Keratinocyte (primary cell): ENCODE measurements around the gene ADAMTS17. TPM values are rescaled to one million over a fixed set of nuclear protein-coding genes. Genes with fewer than 3 reads are reported as not detected.

Experiments
- DNase-seq: peaks from one replicate; pipeline ENCODE4 v3.0.0-alpha.2; 2011; ENCODE audit warnings: low read depth, missing footprints, low spot score
- FAIRE-seq: peaks from 2 replicates; lab custom pipeline; 2011; peaks lifted over from hg19 to GRCh38; lab: Jason Lieb, UNC
- H2AFZ ChIP-seq: 2 replicates; pipeline ENCODE4 v1.6.0; 2012; ENCODE audit warnings: low read length, control low read depth, inconsistent platforms; ENCODE audit not compliant: control insufficient read depth
- H3K27ac ChIP-seq: 2 replicates; pipeline ENCODE4 v1.5.1; 2011; ENCODE audit warnings: low read length; ENCODE audit not compliant: control insufficient read depth, insufficient read depth
- H3K27me3 ChIP-seq: 3 replicates; pipeline ENCODE4 v1.6.0; 2011; ENCODE audit warnings: low read length; ENCODE audit not compliant: control insufficient read depth, insufficient read depth; ENCODE audit errors: extremely low read depth
- H3K36me3 ChIP-seq, 2 experiments: 2 replicates in 1 of 2; 3 replicates in 1 of 2; pipeline ENCODE4 v1.5.1; 2011; ENCODE audit warnings: low read length in 2 of 2, mild to moderate bottlenecking in 1 of 2; ENCODE audit not compliant: control insufficient read depth in 2 of 2, insufficient read depth in 2 of 2; ENCODE audit errors: extremely low read depth in 1 of 2
- H3K4me1 ChIP-seq: 3 replicates; pipeline ENCODE4 v1.5.1; 2011; ENCODE audit warnings: low read length; ENCODE audit not compliant: control insufficient read depth, insufficient read depth; ENCODE audit errors: extremely low read depth
- H3K4me2 ChIP-seq: 3 replicates; pipeline ENCODE4 v1.6.0; 2011; ENCODE audit warnings: low read depth, low read length; ENCODE audit not compliant: control insufficient read depth, insufficient read depth; ENCODE audit errors: extremely low read depth
- H3K4me3 ChIP-seq, 3 experiments: fragments of 200-600 bp in 1 of 3; sonication (generic) in 1 of 3; 2 replicates in 2 of 3; 3 replicates in 1 of 3; pipeline ENCODE4 v1.5.1; 2011 to 2016; ENCODE audit warnings: low read length in 3 of 3, mild to moderate bottlenecking in 3 of 3, control low read depth in 2 of 3, inconsistent platforms in 1 of 3, low read depth in 1 of 3, mixed read lengths in 1 of 3, mixed run types in 1 of 3, moderate library complexity in 1 of 3; ENCODE audit not compliant: control insufficient read depth in 2 of 3, insufficient read depth in 2 of 3; ENCODE audit errors: extremely low read depth in 1 of 3
- H3K79me2 ChIP-seq: 2 replicates; pipeline ENCODE4 v1.6.0; 2012; ENCODE audit warnings: low read length; ENCODE audit not compliant: control insufficient read depth, insufficient read depth
- H3K9ac ChIP-seq: 3 replicates; pipeline ENCODE4 v1.6.0; 2011; ENCODE audit warnings: low read length; ENCODE audit not compliant: control insufficient read depth, insufficient read depth; ENCODE audit errors: extremely low read depth
- H3K9me1 ChIP-seq: 3 replicates; pipeline ENCODE4 v1.6.0; 2011; ENCODE audit warnings: low read length; ENCODE audit not compliant: control insufficient read depth, insufficient read depth; ENCODE audit errors: extremely low read depth
- H3K9me3 ChIP-seq: 2 replicates; pipeline ENCODE4 v1.5.1; 2012; ENCODE audit warnings: low read depth, low read length; ENCODE audit not compliant: control insufficient read depth
- H4K20me1 ChIP-seq: 3 replicates; pipeline ENCODE4 v1.6.0; 2011; ENCODE audit warnings: low read length; ENCODE audit not compliant: control insufficient read depth, insufficient read depth; ENCODE audit errors: extremely low read depth
- EZH2 ChIP-seq: IDR thresholded peaks from one replicate; pipeline ENCODE4 v1.6.1; 2012; ENCODE audit warnings: inconsistent platforms, mild to moderate bottlenecking, low read length, moderate library complexity
- dilution Hi-C: fragments of 300-500 bp; cut with MboI; formaldehyde crosslinking; loops from one replicate; pipeline ENCODE4 v1.7.0; 2020; ENCODE audit warnings: low sequenced_read_pairs; ENCODE audit not compliant: extremely low pct_ligation_motif_present
- polyA plus RNA-seq, 5 experiments: library from polyadenylated mRNA; depleted of rRNA in 3 of 5; stranded (reverse) in 3 of 5; stranded (forward) in 1 of 5; unstranded in 1 of 5; fragments of >200 nt; gene quantifications; 1 replicate in 1 of 5; 2 replicates in 3 of 5; 3 replicates in 1 of 5; pipeline versions ENCODE4 v1.2.1 to v1.2.3, GENCODE V29; 2011 to 2012; ENCODE audit warnings: missing spikeins in 2 of 5, low read depth in 1 of 5, low replicate concordance in 1 of 5
- TF ChIP-seq, protein P1 (sequence below), 3 experiments: IDR thresholded peaks in 1 of 3; conservative IDR thresholded peaks in 1 of 3; optimal IDR thresholded peaks in 1 of 3; 2 replicates in 2 of 3; 3 replicates in 1 of 3; pipeline versions ENCODE3 to v1.5.1; 2011; ENCODE audit warnings: low read length in 3 of 3, mild to moderate bottlenecking in 3 of 3, moderate library complexity in 2 of 3, control low read depth in 1 of 3, inconsistent platforms in 1 of 3; ENCODE audit not compliant: insufficient read depth in 2 of 3; ENCODE audit errors: extremely low read depth in 1 of 3

Gene ADAMTS17
- polyA plus RNA-seq, 1 donor (not counting 4 experiments of a cell fraction or from before 2014, with no cell fraction given) = 0.18 TPM

GRCh38 chr15:99981839-99982658, 359.7 kb downstream of the ADAMTS17 start:
- no peak for TF ChIP-seq EZH2
- TF ChIP-seq, protein P1, sequence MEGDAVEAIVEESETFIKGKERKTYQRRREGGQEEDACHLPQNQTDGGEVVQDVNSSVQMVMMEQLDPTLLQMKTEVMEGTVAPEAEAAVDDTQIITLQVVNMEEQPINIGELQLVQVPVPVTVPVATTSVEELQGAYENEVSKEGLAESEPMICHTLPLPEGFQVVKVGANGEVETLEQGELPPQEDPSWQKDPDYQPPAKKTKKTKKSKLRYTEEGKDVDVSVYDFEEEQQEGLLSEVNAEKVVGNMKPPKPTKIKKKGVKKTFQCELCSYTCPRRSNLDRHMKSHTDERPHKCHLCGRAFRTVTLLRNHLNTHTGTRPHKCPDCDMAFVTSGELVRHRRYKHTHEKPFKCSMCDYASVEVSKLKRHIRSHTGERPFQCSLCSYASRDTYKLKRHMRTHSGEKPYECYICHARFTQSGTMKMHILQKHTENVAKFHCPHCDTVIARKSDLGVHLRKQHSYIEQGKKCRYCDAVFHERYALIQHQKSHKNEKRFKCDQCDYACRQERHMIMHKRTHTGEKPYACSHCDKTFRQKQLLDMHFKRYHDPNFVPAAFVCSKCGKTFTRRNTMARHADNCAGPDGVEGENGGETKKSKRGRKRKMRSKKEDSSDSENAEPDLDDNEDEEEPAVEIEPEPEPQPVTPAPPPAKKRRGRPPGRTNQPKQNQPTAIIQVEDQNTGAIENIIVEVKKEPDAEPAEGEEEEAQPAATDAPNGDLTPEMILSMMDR (optimal IDR thresholded peaks at IDR 0.05 in 1 of 3, IDR thresholded peaks at IDR 0.05 in 1 of 3, conservative IDR thresholded peaks at IDR 0.05 in 1 of 3; ENCODE audit: extremely low read depth in 1 of 3, insufficient read depth in 2 of 3, low read length in 3 of 3) = no peak
- no peaks in the 10 kb centered on the region for H3K9me1 ChIP-seq
- H2AFZ ChIP-seq = no peak overlapping the region
- H3K27ac ChIP-seq = no peak overlapping the region
- H3K27me3 ChIP-seq = peaks cover 8% of the 10 kb centered on the region
- dilution Hi-C loops = no loop called here
- FAIRE-seq (no peak), DNase-seq (no peak)
- no peaks in the 10 kb centered on the region for H3K9me3 ChIP-seq
- no peak overlapping the region for H3K4me3 ChIP-seq
- H3K36me3 ChIP-seq = no peaks in the 10 kb centered on the region
- no peaks in the 10 kb centered on the region for H4K20me1 ChIP-seq
- H3K9ac ChIP-seq = no peak overlapping the region
- no peaks in the 10 kb centered on the region for H3K79me2 ChIP-seq
- H3K4me1 ChIP-seq = peaks cover 12% of the 10 kb centered on the region
- H3K4me2 ChIP-seq = no peak overlapping the region

DNA sequence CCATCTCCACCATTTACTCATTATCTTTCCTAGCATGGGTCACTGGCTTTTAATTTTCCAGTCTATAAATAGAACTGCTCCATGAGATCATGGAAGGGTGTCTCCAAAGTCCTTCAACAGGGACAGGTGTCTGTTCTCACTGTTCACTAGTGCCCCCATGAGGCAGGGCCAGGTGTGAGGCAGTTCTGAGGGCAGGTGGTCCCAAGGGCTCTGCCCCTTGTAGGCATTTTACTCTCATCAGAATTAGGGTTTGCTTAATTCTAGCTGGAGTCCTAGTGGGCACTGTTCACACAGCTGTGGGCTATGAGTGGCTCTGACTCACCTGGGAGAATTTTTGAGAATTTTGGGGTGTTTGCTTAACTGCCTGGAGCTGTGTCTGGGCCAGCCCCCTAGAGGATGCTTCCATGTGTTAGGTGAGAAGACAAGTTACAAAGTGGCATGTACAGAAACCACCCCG, 360.6 kb downstream of the ADAMTS17 start:
- H3K9ac ChIP-seq = no peak overlapping the region
- H3K4me2 ChIP-seq = no peak overlapping the region
- dilution Hi-C loops = no loop called here

More for the DNA sequence above, 360.6 kb downstream of the ADAMTS17 start:
- no peak for FAIRE-seq
- no peaks in the 10 kb centered on the region for H3K9me3 ChIP-seq
- H2AFZ ChIP-seq = no peak overlapping the region
- peaks cover 8% of the 10 kb centered on the region for H3K27me3 ChIP-seq
- no peaks in the 10 kb centered on the region for H3K36me3 ChIP-seq
- H3K4me3 ChIP-seq = no peak overlapping the region
- H3K9me1 ChIP-seq = no peaks in the 10 kb centered on the region
- H4K20me1 ChIP-seq = no peaks in the 10 kb centered on the region
- TF ChIP-seq EZH2 = no peak
- TF ChIP-seq, protein P1 (optimal IDR thresholded peaks at IDR 0.05 in 1 of 3, IDR thresholded peaks at IDR 0.05 in 1 of 3, conservative IDR thresholded peaks at IDR 0.05 in 1 of 3; ENCODE audit: extremely low read depth in 1 of 3, insufficient read depth in 2 of 3, low read length in 3 of 3) = peak; percentile 33 to 62 (median 40)
- H3K27ac ChIP-seq = no peak overlapping the region
- DNase-seq = no peak
- no peaks in the 10 kb centered on the region for H3K79me2 ChIP-seq
- H3K4me1 ChIP-seq = peaks cover 19% of the 10 kb centered on the region
